ENCODE measurements around the gene ELMOD1. TPM values are rescaled to one million over a fixed set of nuclear protein-coding genes. Genes with fewer than 3 reads are reported as not detected.

ELMOD1 gene
- total and polyA plus RNA-seq, 2 donors (not counting 1 experiment from before 2014, with no cell fraction given) = not detected

DNA sequence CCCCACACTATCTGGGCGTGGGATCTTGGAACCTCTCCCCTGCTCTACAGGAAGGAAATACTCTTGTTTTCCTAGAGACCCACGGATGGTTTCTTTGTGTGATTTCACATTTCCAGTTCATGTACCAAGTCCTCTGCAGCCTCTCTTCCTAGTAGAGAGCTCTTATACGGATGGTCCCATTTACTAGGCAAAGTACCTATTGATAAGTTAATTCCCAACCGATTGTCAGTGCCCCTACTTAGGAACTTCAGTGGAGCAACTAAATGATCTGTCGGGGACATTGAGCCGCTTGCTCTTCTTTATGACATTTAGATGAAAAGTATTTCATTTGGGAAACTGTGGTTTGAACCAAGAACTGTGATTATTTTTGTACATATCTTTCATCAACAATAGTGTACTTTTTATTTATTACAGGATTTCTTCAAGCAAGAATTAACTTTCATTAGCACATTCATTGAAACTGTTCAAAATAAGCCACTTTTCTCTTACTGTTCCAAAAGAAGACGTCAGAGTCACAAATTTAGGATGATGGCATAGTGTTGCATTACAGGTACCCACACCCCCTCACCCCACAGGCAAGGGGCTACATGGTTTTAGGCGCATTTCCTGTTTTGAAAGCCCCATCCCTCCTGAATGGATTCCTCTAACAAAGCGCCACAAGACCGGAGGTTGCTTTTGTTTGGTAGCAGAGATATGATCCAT lies 34.2 kb downstream of the ELMOD1 start:
- Mint-ChIP-seq H3K27ac (no peak overlapping the region), H3K9me3 (ENCODE audit: insufficient read depth) (no peaks in the 10 kb centered on the region), H3K4me1 (no peaks in the 10 kb centered on the region), H3K27me3 (peaks cover 32% of the 10 kb centered on the region), H3K4me3 (no peak overlapping the region)
- intact Hi-C loops (cut with micrococcal nuclease) = no loop called here
- ChIA-PET POLR2A (no interaction called here), CTCF (no interaction called here)
- H3K36me3 ChIP-seq (replicated peaks in 1 of 2; ENCODE audit: control extremely low read depth in 1 of 2, control insufficient read depth in 1 of 2, extremely low read depth in 1 of 2, insufficient read depth in 2 of 2, low read length in 1 of 2) = no peaks in the 10 kb centered on the region
- H3K4me1 ChIP-seq (ENCODE audit: control insufficient read depth in 2 of 2, insufficient read depth in 2 of 2, low read length in 2 of 2) = no peaks in the 10 kb centered on the region
- no peak for TF ChIP-seq EZH2 (IDR thresholded peaks at IDR 0.05; ENCODE audit: borderline replicate concordance, insufficient read depth, low read depth, low read length, poor library complexity, severe bottlenecking)
- TF ChIP-seq, protein P1, sequence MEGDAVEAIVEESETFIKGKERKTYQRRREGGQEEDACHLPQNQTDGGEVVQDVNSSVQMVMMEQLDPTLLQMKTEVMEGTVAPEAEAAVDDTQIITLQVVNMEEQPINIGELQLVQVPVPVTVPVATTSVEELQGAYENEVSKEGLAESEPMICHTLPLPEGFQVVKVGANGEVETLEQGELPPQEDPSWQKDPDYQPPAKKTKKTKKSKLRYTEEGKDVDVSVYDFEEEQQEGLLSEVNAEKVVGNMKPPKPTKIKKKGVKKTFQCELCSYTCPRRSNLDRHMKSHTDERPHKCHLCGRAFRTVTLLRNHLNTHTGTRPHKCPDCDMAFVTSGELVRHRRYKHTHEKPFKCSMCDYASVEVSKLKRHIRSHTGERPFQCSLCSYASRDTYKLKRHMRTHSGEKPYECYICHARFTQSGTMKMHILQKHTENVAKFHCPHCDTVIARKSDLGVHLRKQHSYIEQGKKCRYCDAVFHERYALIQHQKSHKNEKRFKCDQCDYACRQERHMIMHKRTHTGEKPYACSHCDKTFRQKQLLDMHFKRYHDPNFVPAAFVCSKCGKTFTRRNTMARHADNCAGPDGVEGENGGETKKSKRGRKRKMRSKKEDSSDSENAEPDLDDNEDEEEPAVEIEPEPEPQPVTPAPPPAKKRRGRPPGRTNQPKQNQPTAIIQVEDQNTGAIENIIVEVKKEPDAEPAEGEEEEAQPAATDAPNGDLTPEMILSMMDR (IDR thresholded peaks at IDR 0.05) = no peak
- no peaks in the 10 kb centered on the region for H3K79me2 ChIP-seq (ENCODE audit: control insufficient read depth, insufficient read depth, low read length)
- H2AFZ ChIP-seq (ENCODE audit: insufficient read depth, low read depth, low read length, poor library complexity, severe bottlenecking) = no peak overlapping the region
- DNase-seq = no peak
- no peak overlapping the region for H3K9ac ChIP-seq (ENCODE audit: low read length)
- 8% methylated on average over 2 of the region's 10 CpGs for WGBS (ENCODE audit: insufficient coverage)
- H3K27me3 ChIP-seq (replicated peaks in 1 of 4; ENCODE audit: control extremely low read depth in 1 of 4, control insufficient read depth in 3 of 4, insufficient read depth in 4 of 4, low read length in 3 of 4) = peaks cover 0 to 19% (median 2%) of the 10 kb centered on the region in 4 experiments
- no peak overlapping the region for H3K4me3 ChIP-seq (ENCODE audit: control extremely low read depth in 1 of 5, extremely low read depth in 1 of 5, insufficient read depth in 1 of 5, low read depth in 2 of 5, low read length in 4 of 5)
- no peaks in the 10 kb centered on the region for H4K20me1 ChIP-seq (ENCODE audit: control insufficient read depth, insufficient read depth, low read length, poor library complexity, severe bottlenecking)
- H3K27ac ChIP-seq (ENCODE audit: low read length in 2 of 2) = no peak overlapping the region
- no peak overlapping the region for H3K4me2 ChIP-seq (replicated peaks; ENCODE audit: low read depth, low read length, poor library complexity, severe bottlenecking)
- ATAC-seq (ENCODE audit: low read depth) = no peak
- no peaks in the 10 kb centered on the region for H3K9me3 ChIP-seq (ENCODE audit: control extremely low read depth in 1 of 3, control insufficient read depth in 2 of 3, insufficient read depth in 1 of 3, low read length in 2 of 3)

DNA sequence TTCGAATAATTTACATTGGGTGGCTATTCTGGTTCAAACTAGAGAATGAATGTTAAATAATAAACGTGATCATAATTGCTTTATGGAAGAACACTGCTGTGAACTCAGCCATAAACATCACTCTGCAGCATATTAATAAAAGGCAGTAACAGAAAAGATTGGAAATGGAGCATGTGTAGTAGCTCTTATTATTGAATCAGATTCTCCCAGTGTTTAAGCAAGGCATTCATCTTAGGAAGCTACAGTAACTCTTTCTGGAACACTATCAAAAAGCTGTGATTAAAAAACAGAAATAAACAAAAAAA lies 34.7 kb downstream of the ELMOD1 start:
- Histone ChIP-seq H3K4me3 (ENCODE audit: control extremely low read depth in 1 of 5, extremely low read depth in 1 of 5, insufficient read depth in 1 of 5, low read depth in 2 of 5, low read length in 4 of 5) (no peak overlapping the region), H2AFZ (ENCODE audit: insufficient read depth, low read depth, low read length, poor library complexity, severe bottlenecking) (no peak overlapping the region), H3K4me2 (replicated peaks; ENCODE audit: low read depth, low read length, poor library complexity, severe bottlenecking) (no peak overlapping the region), H4K20me1 (ENCODE audit: control insufficient read depth, insufficient read depth, low read length, poor library complexity, severe bottlenecking) (no peaks in the 10 kb centered on the region), H3K79me2 (ENCODE audit: control insufficient read depth, insufficient read depth, low read length) (no peaks in the 10 kb centered on the region), H3K36me3 (replicated peaks in 1 of 2; ENCODE audit: control extremely low read depth in 1 of 2, control insufficient read depth in 1 of 2, extremely low read depth in 1 of 2, insufficient read depth in 2 of 2, low read length in 1 of 2) (no peaks in the 10 kb centered on the region), H3K9me3 (ENCODE audit: control extremely low read depth in 1 of 3, control insufficient read depth in 2 of 3, insufficient read depth in 1 of 3, low read length in 2 of 3) (no peaks in the 10 kb centered on the region), H3K9ac (ENCODE audit: low read length) (no peak overlapping the region), H3K27me3 (replicated peaks in 1 of 4; ENCODE audit: control extremely low read depth in 1 of 4, control insufficient read depth in 3 of 4, insufficient read depth in 4 of 4, low read length in 3 of 4) (peaks cover 0 to 17% (median 2%) of the 10 kb centered on the region in 4 experiments), H3K4me1 (ENCODE audit: control insufficient read depth in 2 of 2, insufficient read depth in 2 of 2, low read length in 2 of 2) (no peaks in the 10 kb centered on the region), H3K27ac (ENCODE audit: low read length in 2 of 2) (no peak overlapping the region)
- ATAC-seq (ENCODE audit: low read depth) (no peak), DNase-seq (no peak)
- TF ChIP-seq EZH2 (IDR thresholded peaks at IDR 0.05; ENCODE audit: borderline replicate concordance, insufficient read depth, low read depth, low read length, poor library complexity, severe bottlenecking) = no peak
- intact Hi-C loops (cut with micrococcal nuclease) = no loop called here
- WGBS (ENCODE audit: insufficient coverage) = 50% methylated on average over 1 of the region's 2 CpGs
- no peaks in the 10 kb centered on the region for H3K9me3 Mint-ChIP-seq (ENCODE audit: insufficient read depth)
- no peak overlapping the region for H3K27ac Mint-ChIP-seq
- CTCF ChIA-PET = no interaction called here
- no peak overlapping the region for H3K4me3 Mint-ChIP-seq
- H3K27me3 Mint-ChIP-seq = peaks cover 32% of the 10 kb centered on the region
- POLR2A ChIA-PET = no interaction called here
- no peaks in the 10 kb centered on the region for H3K4me1 Mint-ChIP-seq
